ENCODE results near the gene PPP1R2. TPM values are rescaled to one million over a fixed set of nuclear protein-coding genes. Genes with fewer than 3 reads are reported as not detected.
"Not testable (repeated sequence)": the region's sequence is repeated elsewhere in the genome, so short reads cannot be mapped to it uniquely, and the experiment has no call there.

PPP1R2 gene
- total RNA-seq, 4 donors from 2014 or later: 31.8 to 60.5 (median 46.1) TPM

DNA sequence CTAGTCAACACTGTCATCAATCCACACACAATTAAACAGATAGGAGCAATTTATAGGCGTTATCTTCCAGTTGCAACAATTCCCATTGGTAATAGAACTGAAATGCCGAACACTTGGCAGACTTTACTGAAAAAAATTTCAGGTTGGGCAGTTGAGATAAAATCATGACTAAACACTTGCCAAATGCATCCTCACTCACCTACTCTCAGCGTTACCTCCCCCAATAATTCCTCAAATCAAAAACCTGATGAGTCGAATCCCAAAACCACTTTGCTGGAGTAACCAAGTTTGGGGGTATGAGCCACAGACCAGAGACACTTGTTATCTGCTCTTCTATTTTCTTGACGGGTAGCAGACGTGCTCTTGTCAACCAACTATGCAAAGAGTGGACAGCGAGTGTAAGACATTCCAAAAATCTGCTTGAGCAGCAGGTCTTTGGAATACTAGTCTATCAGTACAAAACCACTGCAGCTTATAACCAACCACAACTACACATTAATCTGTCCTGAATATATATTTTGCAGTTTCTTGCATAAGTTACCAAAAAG is 30.3 kb downstream of the PPP1R2 start:
- TF ChIP-seq, protein P1, sequence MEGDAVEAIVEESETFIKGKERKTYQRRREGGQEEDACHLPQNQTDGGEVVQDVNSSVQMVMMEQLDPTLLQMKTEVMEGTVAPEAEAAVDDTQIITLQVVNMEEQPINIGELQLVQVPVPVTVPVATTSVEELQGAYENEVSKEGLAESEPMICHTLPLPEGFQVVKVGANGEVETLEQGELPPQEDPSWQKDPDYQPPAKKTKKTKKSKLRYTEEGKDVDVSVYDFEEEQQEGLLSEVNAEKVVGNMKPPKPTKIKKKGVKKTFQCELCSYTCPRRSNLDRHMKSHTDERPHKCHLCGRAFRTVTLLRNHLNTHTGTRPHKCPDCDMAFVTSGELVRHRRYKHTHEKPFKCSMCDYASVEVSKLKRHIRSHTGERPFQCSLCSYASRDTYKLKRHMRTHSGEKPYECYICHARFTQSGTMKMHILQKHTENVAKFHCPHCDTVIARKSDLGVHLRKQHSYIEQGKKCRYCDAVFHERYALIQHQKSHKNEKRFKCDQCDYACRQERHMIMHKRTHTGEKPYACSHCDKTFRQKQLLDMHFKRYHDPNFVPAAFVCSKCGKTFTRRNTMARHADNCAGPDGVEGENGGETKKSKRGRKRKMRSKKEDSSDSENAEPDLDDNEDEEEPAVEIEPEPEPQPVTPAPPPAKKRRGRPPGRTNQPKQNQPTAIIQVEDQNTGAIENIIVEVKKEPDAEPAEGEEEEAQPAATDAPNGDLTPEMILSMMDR (IDR thresholded peaks at IDR 0.05): no peak
- no peak for TF ChIP-seq POLR2A (IDR thresholded peaks at IDR 0.05)
- H3K36me3 ChIP-seq: peaks cover 0 to 58% (median 7%) of the 10 kb centered on the region in 3 donors
- WGBS, 2 donors: 90 to 92% methylated on average over 7 of the region's 7 CpGs
- H3K27me3 ChIP-seq: no peaks in the 10 kb centered on the region
- H3K9me3 ChIP-seq: no peaks in the 10 kb centered on the region
- H3K4me1 ChIP-seq: no peaks in the 10 kb centered on the region
- intact Hi-C loops (cut with DNase I): no loop called here
- H3K27ac ChIP-seq: no peak overlapping the region
- no peak for DNase-seq
- no peak overlapping the region for H3K4me3 ChIP-seq

DNA sequence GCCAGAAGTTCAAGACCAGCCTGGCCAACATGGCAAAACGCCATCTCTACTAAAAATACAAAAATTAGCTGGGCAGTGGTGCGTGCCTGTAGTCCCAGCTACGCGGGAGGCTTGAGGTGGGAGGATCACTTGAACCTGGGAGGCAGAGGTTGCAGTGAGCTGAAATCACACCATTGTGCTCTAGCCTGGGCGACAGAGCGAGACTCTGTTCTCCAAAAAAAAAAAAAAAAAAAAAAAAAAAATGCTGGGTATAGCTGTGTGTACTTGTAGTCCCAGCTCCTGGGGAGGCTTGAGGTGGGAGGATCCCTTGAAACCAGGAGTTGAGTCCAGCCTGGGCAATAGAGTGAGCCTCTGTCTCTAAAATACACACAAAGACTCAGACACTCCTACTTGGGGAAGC is 32.0 kb downstream of the PPP1R2 start:
- Histone ChIP-seq H3K9me3 (no peaks in the 10 kb centered on the region), H3K4me1 (no peaks in the 10 kb centered on the region), H3K27ac (no peak overlapping the region), H3K36me3 (peaks cover 0 to 41% (median 0%) of the 10 kb centered on the region in 3 donors), H3K4me3 (no peak overlapping the region), H3K27me3 (no peaks in the 10 kb centered on the region)
- intact Hi-C loops (cut with DNase I): no loop called here
- TF ChIP-seq, protein P1 (IDR thresholded peaks at IDR 0.05): no peak
- TF ChIP-seq POLR2A (IDR thresholded peaks at IDR 0.05): no peak
- 94 to 100% methylated on average over 5 to 6 of the region's 6 CpGs for WGBS, 2 donors
- no peak for DNase-seq

DNA sequence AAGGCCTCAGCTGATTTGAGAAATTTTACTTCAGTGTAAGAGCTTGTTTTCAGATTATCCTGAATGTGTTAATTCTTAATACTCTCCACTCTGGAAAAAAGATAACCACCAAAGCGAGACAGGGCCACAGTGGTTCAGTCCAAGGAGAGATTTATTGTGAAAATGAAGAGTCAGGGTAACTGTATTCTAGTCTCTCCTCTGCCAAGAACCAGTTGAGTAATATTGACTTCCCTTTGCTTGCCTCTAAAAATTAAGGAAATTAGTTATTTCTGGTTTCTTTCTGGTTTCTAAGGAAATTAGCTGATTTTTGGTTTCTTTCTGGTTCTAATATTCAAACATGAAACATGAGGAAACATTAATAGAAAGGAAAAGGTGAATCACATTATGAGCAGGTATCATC is 34.9 kb downstream of the PPP1R2 start:
- intact Hi-C loops (cut with DNase I): no loop called here
- TF ChIP-seq POLR2A (IDR thresholded peaks at IDR 0.05): no peak
- TF ChIP-seq, protein P1 (IDR thresholded peaks at IDR 0.05): no peak
- no peaks in the 10 kb centered on the region for H3K9me3 ChIP-seq
- 74 to 80% methylated on average over 1 of the region's 1 CpG for WGBS, 2 donors
- no peaks in the 10 kb centered on the region for H3K27me3 ChIP-seq
- H3K4me1 ChIP-seq: no peaks in the 10 kb centered on the region
- H3K36me3 ChIP-seq: peaks cover 0 to 14% (median 0%) of the 10 kb centered on the region in 3 donors
- H3K4me3 ChIP-seq: no peak overlapping the region
- no peak for DNase-seq
- H3K27ac ChIP-seq: no peak overlapping the region

DNA sequence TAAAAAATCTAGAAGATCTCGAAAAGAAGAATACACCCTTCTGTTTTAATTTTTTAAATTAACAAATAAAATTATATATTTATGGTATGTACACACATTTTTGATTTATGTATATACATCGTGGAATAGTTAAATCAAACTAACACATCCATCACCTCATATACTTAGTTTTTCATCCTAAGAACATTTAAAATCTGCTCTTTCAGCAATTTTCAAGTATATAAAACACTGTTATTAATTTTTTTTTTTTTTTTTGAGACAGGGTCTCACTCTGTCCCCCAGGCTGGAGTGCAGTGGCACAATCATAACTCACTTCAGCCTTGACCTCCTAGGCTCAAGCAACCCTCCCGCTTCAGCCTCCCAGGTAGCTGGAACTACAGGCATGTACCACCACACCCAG is 67.5 kb downstream of the PPP1R2 start:
- Histone ChIP-seq H3K4me1 (no peaks in the 10 kb centered on the region), H3K27ac (no peak overlapping the region), H3K4me3 (no peak overlapping the region), H3K36me3 (no peaks in the 10 kb centered on the region), H3K9me3 (no peaks in the 10 kb centered on the region), H3K27me3 (no peaks in the 10 kb centered on the region)
- 84 to 88% methylated on average over 3 of the region's 3 CpGs for WGBS, 2 donors
- no peak for DNase-seq
- TF ChIP-seq POLR2A (IDR thresholded peaks at IDR 0.05): no peak
- TF ChIP-seq, protein P1 (IDR thresholded peaks at IDR 0.05): no peak
- intact Hi-C loops (cut with DNase I): no loop called here

DNA sequence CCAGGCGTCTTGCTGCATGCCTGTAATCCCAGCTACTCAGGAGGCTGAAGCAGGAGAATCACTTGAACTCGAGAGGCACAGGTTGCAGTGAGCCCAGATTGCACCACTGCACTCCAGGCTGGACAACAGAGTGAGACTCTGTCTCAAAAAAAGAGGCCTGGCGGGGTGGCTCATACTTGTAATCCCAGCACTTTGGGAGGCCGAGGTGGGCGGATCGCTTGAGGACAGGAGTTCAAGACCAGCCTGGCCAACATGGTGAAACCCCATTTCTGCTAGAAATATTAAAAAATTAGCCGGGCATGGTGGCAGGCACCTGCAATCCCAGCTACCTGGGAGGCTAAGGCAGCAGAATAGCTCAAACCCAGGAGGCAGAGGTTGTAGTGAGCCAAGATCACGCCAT is 68.0 kb downstream of the PPP1R2 start:
- H3K27ac ChIP-seq; intact Hi-C loops (cut with DNase I); H3K9me3 ChIP-seq; H3K36me3 ChIP-seq; DNase-seq; H3K4me3 ChIP-seq; H3K4me1 ChIP-seq; H3K27me3 ChIP-seq: not testable (repeated sequence)
- 88 to 90% methylated on average over 4 to 6 of the region's 8 CpGs for WGBS, 2 donors

DNA sequence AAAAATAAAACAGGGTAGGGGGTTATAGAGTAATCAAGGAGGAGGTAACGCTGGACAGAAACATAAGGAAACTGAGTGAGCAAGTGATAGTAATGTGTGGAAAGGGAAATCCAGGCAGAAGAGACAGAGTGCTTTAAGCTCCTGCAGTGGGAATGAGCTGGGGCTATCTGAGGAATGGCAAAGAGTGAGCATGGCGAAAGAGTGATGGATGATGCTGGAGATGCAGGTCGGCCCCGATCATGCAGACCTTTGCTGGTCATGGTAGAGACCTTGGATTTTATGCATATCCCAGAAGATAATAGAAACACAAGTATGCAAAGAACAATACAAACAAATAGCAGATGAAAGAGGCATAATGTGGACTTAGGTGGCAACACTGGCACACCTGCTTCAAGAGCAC is 74.3 kb downstream of the PPP1R2 start:
- Histone ChIP-seq H3K4me3 (no peak overlapping the region), H3K36me3 (no peaks in the 10 kb centered on the region), H3K27ac (no peak overlapping the region), H3K9me3 (peaks cover 0 to 13% (median 0%) of the 10 kb centered on the region in 3 donors), H3K27me3 (no peaks in the 10 kb centered on the region), H3K4me1 (no peaks in the 10 kb centered on the region)
- TF ChIP-seq, protein P1 (IDR thresholded peaks at IDR 0.05): no peak
- no peak for TF ChIP-seq POLR2A (IDR thresholded peaks at IDR 0.05)
- DNase-seq: no peak
- intact Hi-C loops (cut with DNase I): no loop called here
- WGBS, 2 donors: 90 to 92% methylated on average over 4 of the region's 4 CpGs

Measured in esophagus squamous epithelium (tissue), 5 donors.